ENCODE results near the gene FAM168B.
"Not testable (repeated sequence)": the region's sequence is repeated elsewhere in the genome, so short reads cannot be mapped to it uniquely, and the experiment has no call there.

FAM168B gene

GRCh38 chr2:131094463-131095281 is 1.4 kb upstream of the FAM168B start:
- DNase-seq (ENCODE audit: low read depth) = no peak

GRCh38 chr2:131093696-131094462 is 619 bp upstream of the FAM168B start:
- no peak for DNase-seq (ENCODE audit: low read depth)

- DNase-seq (ENCODE audit: low read depth) = no peak
Observed at GRCh38 chr2:131092458-131093005, 728 bp downstream of the FAM168B start.

- no peak for DNase-seq (ENCODE audit: low read depth)
Observed at GRCh38 chr2:131085646-131086045, 7.6 kb downstream of the FAM168B start.

- DNase-seq (ENCODE audit: low read depth) = no peak
Observed at GRCh38 chr2:131081190-131081589, 12.1 kb downstream of the FAM168B start.

GRCh38 chr2:131079931-131080330 is 13.3 kb downstream of the FAM168B start:
- DNase-seq (ENCODE audit: low read depth) = not testable (repeated sequence)

- no peak for DNase-seq (ENCODE audit: low read depth)
Observed at GRCh38 chr2:131077966-131078365, 15.3 kb downstream of the FAM168B start.

- DNase-seq (ENCODE audit: low read depth) = no peak
Observed at GRCh38 chr2:131077182-131077846, 15.9 kb downstream of the FAM168B start.

GRCh38 chr2:131076707-131077106 is 16.6 kb downstream of the FAM168B start:
- DNase-seq (ENCODE audit: low read depth) = no peak

GRCh38 chr2:131075578-131075977 is 17.7 kb downstream of the FAM168B start:
- DNase-seq (ENCODE audit: low read depth) = not testable (repeated sequence)

- not testable (repeated sequence) for DNase-seq (ENCODE audit: low read depth)
Observed at GRCh38 chr2:131068172-131068571, 25.1 kb downstream of the FAM168B start.

GRCh38 chr2:131067465-131068125 is 25.7 kb downstream of the FAM168B start:
- no peak for DNase-seq (ENCODE audit: low read depth)

- no peak for DNase-seq (ENCODE audit: low read depth)
Observed at GRCh38 chr2:131064589-131065512, 28.4 kb downstream of the FAM168B start.

- DNase-seq (ENCODE audit: low read depth) = no peak
Observed at GRCh38 chr2:131063501-131064283, 29.6 kb downstream of the FAM168B start.

GRCh38 chr2:131058920-131059319 is 34.3 kb downstream of the FAM168B start:
- DNase-seq (ENCODE audit: low read depth) = no peak

- DNase-seq (ENCODE audit: low read depth) = no peak
Observed at GRCh38 chr2:131058214-131058843, 34.9 kb downstream of the FAM168B start.

- no peak for DNase-seq (ENCODE audit: low read depth)
Observed at GRCh38 chr2:131056932-131057287, 36.4 kb downstream of the FAM168B start.

- DNase-seq (ENCODE audit: low read depth) = no peak
Observed at GRCh38 chr2:131056204-131056931, 36.9 kb downstream of the FAM168B start.

Measured in CMK (cell line).